Activated CD8-positive, alpha-beta T cell treated with anti-CD3 and anti-CD28 coated beads, Interleukin-2, amount 10 ng/mL, durations not matched to agents 7 days and 5 days (primary cell): ENCODE data around the gene EXOC4. TPM values are rescaled to one million over a fixed set of nuclear protein-coding genes. Genes with fewer than 3 reads are reported as not detected.

Experiments used
- ATAC-seq: fragments of 150-1000 bp; cut with Tn5 transposase; one replicate; pipeline ENCODE4 v1.10.0; 2021; ENCODE audit warnings: moderate library complexity
- CTCF ChIA-PET: fragments of 350-600 bp; sonication (Branson Sonifier 250); formaldehyde crosslinking; loops from one replicate; lab custom pipeline; 2021; ENCODE audit warnings: antibody characterized with exemption; lab: Charles Lee
- POLR2A ChIA-PET: fragments of 350-600 bp; sonication (Branson Sonifier 250); formaldehyde crosslinking; loops from one replicate; lab custom pipeline; 2021; ENCODE audit warnings: antibody characterized with exemption; lab: Charles Lee
- DNase-seq: peaks from one replicate; pipeline ENCODE4 v3.0.0-alpha.2; 2020
- H3K27ac Mint-ChIP-seq: one replicate; pipeline ENCODE4 v1.8.0; 2021; ENCODE audit warnings: mild to moderate bottlenecking, mixed read lengths
- H3K27me3 Mint-ChIP-seq: one replicate; pipeline ENCODE4 v1.8.0; 2021; ENCODE audit warnings: low read depth, mixed read lengths
- H3K36me3 Mint-ChIP-seq: one replicate; pipeline ENCODE4 v1.8.0; 2021; ENCODE audit warnings: low read depth, mixed read lengths
- H3K4me1 Mint-ChIP-seq: one replicate; pipeline ENCODE4 v1.8.0; 2021; ENCODE audit warnings: low read depth, mixed read lengths
- H3K4me3 Mint-ChIP-seq: one replicate; pipeline ENCODE4 v1.8.0; 2021; ENCODE audit warnings: mild to moderate bottlenecking, mixed read lengths
- H3K9me3 Mint-ChIP-seq: one replicate; pipeline ENCODE4 v1.8.0; 2022; ENCODE audit warnings: mixed read lengths; ENCODE audit not compliant: insufficient read depth
- total RNA-seq, 2 experiments: library from RNA; stranded (reverse); gene quantifications; one replicate each; pipeline ENCODE4 v1.2.3, GENCODE V29; 2021

The EXOC4 gene
- total RNA-seq, 2 experiments from 2014 or later = 68.2 to 75.1 TPM

- no peak for ATAC-seq
- H3K27ac Mint-ChIP-seq = no peak overlapping the region
- no peaks in the 10 kb centered on the region for H3K36me3 Mint-ChIP-seq
- no peak overlapping the region for H3K4me3 Mint-ChIP-seq
- POLR2A ChIA-PET = no interaction called here
- H3K9me3 Mint-ChIP-seq = no peaks in the 10 kb centered on the region
- H3K27me3 Mint-ChIP-seq = no peaks in the 10 kb centered on the region
- CTCF ChIA-PET = no interaction called here
- no peak for DNase-seq
- H3K4me1 Mint-ChIP-seq = no peaks in the 10 kb centered on the region
These were observed 277.0 kb downstream of the EXOC4 start for GRCh38 chr7:133529861-133530260.

- Mint-ChIP-seq H3K4me3 (no peak overlapping the region), H3K36me3 (no peaks in the 10 kb centered on the region), H3K27ac (no peak overlapping the region), H3K4me1 (no peaks in the 10 kb centered on the region), H3K27me3 (no peaks in the 10 kb centered on the region), H3K9me3 (no peaks in the 10 kb centered on the region)
- ATAC-seq (no peak), DNase-seq (no peak)
- ChIA-PET CTCF (no interaction called here), POLR2A (no interaction called here)
These were observed 277.8 kb downstream of the EXOC4 start for GRCh38 chr7:133530682-133531081.

- peaks cover 5% of the 10 kb centered on the region for H3K4me1 Mint-ChIP-seq
These were observed 281.9 kb downstream of the EXOC4 start for GRCh38 chr7:133534816-133535215.

GRCh38 chr7:133535308-133535707, 282.4 kb downstream of the EXOC4 start:
- CTCF ChIA-PET = no interaction called here
- POLR2A ChIA-PET = no interaction called here
- Mint-ChIP-seq H3K4me3 (no peak overlapping the region), H3K4me1 (peaks cover 5% of the 10 kb centered on the region), H3K27me3 (no peaks in the 10 kb centered on the region), H3K27ac (no peak overlapping the region), H3K36me3 (no peaks in the 10 kb centered on the region), H3K9me3 (no peaks in the 10 kb centered on the region)
- DNase-seq (no peak), ATAC-seq (no peak)

More at GRCh38 chr7:133534816-133535215, 281.9 kb downstream of the EXOC4 start:
- ChIA-PET POLR2A (no interaction called here), CTCF (no interaction called here)
- no peaks in the 10 kb centered on the region for H3K36me3 Mint-ChIP-seq
- DNase-seq (no peak), ATAC-seq (no peak)
- no peaks in the 10 kb centered on the region for H3K27me3 Mint-ChIP-seq
- no peak overlapping the region for H3K27ac Mint-ChIP-seq
- no peaks in the 10 kb centered on the region for H3K9me3 Mint-ChIP-seq
- H3K4me3 Mint-ChIP-seq = no peak overlapping the region

GRCh38 chr7:133536450-133536849, 283.6 kb downstream of the EXOC4 start:
- ATAC-seq (no peak), DNase-seq (no peak)
- H3K36me3 Mint-ChIP-seq = no peaks in the 10 kb centered on the region
- POLR2A ChIA-PET = no interaction called here
- H3K4me3 Mint-ChIP-seq = no peak overlapping the region
- H3K27me3 Mint-ChIP-seq = no peaks in the 10 kb centered on the region
- H3K27ac Mint-ChIP-seq = no peak overlapping the region
- peaks cover 5% of the 10 kb centered on the region for H3K4me1 Mint-ChIP-seq
- H3K9me3 Mint-ChIP-seq = no peaks in the 10 kb centered on the region
- CTCF ChIA-PET = no interaction called here

GRCh38 chr7:133539016-133539415, 286.1 kb downstream of the EXOC4 start:
- H3K27ac Mint-ChIP-seq = no peak overlapping the region
- H3K4me3 Mint-ChIP-seq = no peak overlapping the region
- H3K9me3 Mint-ChIP-seq = no peaks in the 10 kb centered on the region
- ChIA-PET CTCF (no interaction called here), POLR2A (no interaction called here)
- H3K27me3 Mint-ChIP-seq = no peaks in the 10 kb centered on the region
- H3K36me3 Mint-ChIP-seq = no peaks in the 10 kb centered on the region
- DNase-seq (no peak), ATAC-seq (no peak)
- peaks cover 8% of the 10 kb centered on the region for H3K4me1 Mint-ChIP-seq

GRCh38 chr7:133540096-133540860, 287.4 kb downstream of the EXOC4 start:
- no peak for DNase-seq
- POLR2A ChIA-PET = no interaction called here
- CTCF ChIA-PET = no interaction called here
- H3K27ac Mint-ChIP-seq = no peak overlapping the region
- no peaks in the 10 kb centered on the region for H3K27me3 Mint-ChIP-seq
- H3K9me3 Mint-ChIP-seq = no peaks in the 10 kb centered on the region
- H3K4me3 Mint-ChIP-seq = no peak overlapping the region
- ATAC-seq = no peak
- peaks cover 8% of the 10 kb centered on the region for H3K4me1 Mint-ChIP-seq
- H3K36me3 Mint-ChIP-seq = no peaks in the 10 kb centered on the region

- no peaks in the 10 kb centered on the region for H3K27me3 Mint-ChIP-seq
- no peak for DNase-seq
- no peaks in the 10 kb centered on the region for H3K9me3 Mint-ChIP-seq
- no peak for ATAC-seq
- peaks cover 3% of the 10 kb centered on the region for H3K4me1 Mint-ChIP-seq
- H3K27ac Mint-ChIP-seq = no peak overlapping the region
- CTCF ChIA-PET = interaction anchor here (0.8 kb wide), 1 partner anchor 14 kb away, joined by 3 read pairs; no protein-coding TSS in a partner anchor
- POLR2A ChIA-PET = no interaction called here
- H3K4me3 Mint-ChIP-seq = no peak overlapping the region
- H3K36me3 Mint-ChIP-seq = no peaks in the 10 kb centered on the region
These were observed 289.4 kb downstream of the EXOC4 start for GRCh38 chr7:133542209-133542780.

GRCh38 chr7:133543657-133544056, 290.8 kb downstream of the EXOC4 start:
- no peaks in the 10 kb centered on the region for H3K27me3 Mint-ChIP-seq
- peaks cover 3% of the 10 kb centered on the region for H3K4me1 Mint-ChIP-seq
- ChIA-PET POLR2A (no interaction called here), CTCF (no interaction called here)
- DNase-seq (no peak), ATAC-seq (no peak)
- no peaks in the 10 kb centered on the region for H3K9me3 Mint-ChIP-seq
- no peak overlapping the region for H3K4me3 Mint-ChIP-seq
- no peaks in the 10 kb centered on the region for H3K36me3 Mint-ChIP-seq
- no peak overlapping the region for H3K27ac Mint-ChIP-seq

- ATAC-seq = no peak
- peaks cover 3% of the 10 kb centered on the region for H3K4me1 Mint-ChIP-seq
- H3K27ac Mint-ChIP-seq = no peak overlapping the region
- H3K4me3 Mint-ChIP-seq = no peak overlapping the region
- H3K9me3 Mint-ChIP-seq = no peaks in the 10 kb centered on the region
- DNase-seq = no peak
- no peaks in the 10 kb centered on the region for H3K36me3 Mint-ChIP-seq
- POLR2A ChIA-PET = no interaction called here
- CTCF ChIA-PET = no interaction called here
- H3K27me3 Mint-ChIP-seq = no peaks in the 10 kb centered on the region
These were observed 292.7 kb downstream of the EXOC4 start for GRCh38 chr7:133545618-133546017.

- H3K4me1 Mint-ChIP-seq = no peaks in the 10 kb centered on the region
- ATAC-seq (no peak), DNase-seq (no peak)
- no peak overlapping the region for H3K27ac Mint-ChIP-seq
- H3K9me3 Mint-ChIP-seq = no peaks in the 10 kb centered on the region
- H3K36me3 Mint-ChIP-seq = no peaks in the 10 kb centered on the region
- no peaks in the 10 kb centered on the region for H3K27me3 Mint-ChIP-seq
- no peak overlapping the region for H3K4me3 Mint-ChIP-seq
- POLR2A ChIA-PET = no interaction called here
- CTCF ChIA-PET = no interaction called here
These were observed 295.1 kb downstream of the EXOC4 start for GRCh38 chr7:133547981-133548380.

- Mint-ChIP-seq H3K4me1 (no peaks in the 10 kb centered on the region), H3K4me3 (no peak overlapping the region), H3K9me3 (no peaks in the 10 kb centered on the region), H3K36me3 (no peaks in the 10 kb centered on the region), H3K27ac (no peak overlapping the region), H3K27me3 (no peaks in the 10 kb centered on the region)
- POLR2A ChIA-PET = no interaction called here
- ATAC-seq = no peak
- no peak for DNase-seq
- CTCF ChIA-PET = no interaction called here
These were observed 296.8 kb downstream of the EXOC4 start for GRCh38 chr7:133549633-133550032.
